CD4-positive, alpha-beta memory T cell (primary cell): Measurements from ENCODE around the gene USP6NL. TPM values are rescaled to one million over a fixed set of nuclear protein-coding genes. Genes with fewer than 3 reads are reported as not detected.

Source experiments
- CTCF ChIA-PET: fragments of 350-600 bp; sonication (Branson Sonifier 250); formaldehyde crosslinking; loops from one replicate; lab custom pipeline; 2021; ENCODE audit warnings: inconsistent platforms; ENCODE audit not compliant: partially characterized antibody; lab: Charles Lee
- POLR2A ChIA-PET: fragments of 350-600 bp; sonication (Branson Sonifier 250); formaldehyde crosslinking; loops from one replicate; lab custom pipeline; 2021; ENCODE audit not compliant: partially characterized antibody; lab: Charles Lee
- DNase-seq, 5 donors: peaks; one replicate each; pipeline versions ENCODE4 v3.0.0 to v3.0.0-alpha.2; 2020 to 2022; ENCODE audit warnings: mixed read lengths in 1 of 5
- H3K27ac ChIP-seq: one replicate; pipeline ENCODE4 v1.7.0; 2013; ENCODE audit warnings: low read depth, low read length
- H3K27me3 ChIP-seq: 2 replicates; pipeline ENCODE4 v1.7.0; 2013; ENCODE audit warnings: mild to moderate bottlenecking, low read length, moderate library complexity; ENCODE audit not compliant: insufficient read depth
- H3K36me3 ChIP-seq: 2 replicates; pipeline ENCODE4 v1.7.0; 2013; ENCODE audit warnings: mild to moderate bottlenecking, low read length, moderate library complexity; ENCODE audit not compliant: insufficient read depth
- H3K4me1 ChIP-seq: 2 replicates; pipeline ENCODE4 v1.7.0; 2013; ENCODE audit warnings: mild to moderate bottlenecking, low read length, moderate library complexity; ENCODE audit not compliant: insufficient read depth
- H3K4me3 ChIP-seq, 2 donors: one replicate each; pipeline ENCODE4 v1.7.0; 2013; ENCODE audit warnings: low read length in 2 of 2, mild to moderate bottlenecking in 1 of 2
- H3K9me3 ChIP-seq, 2 donors: one replicate each; pipeline ENCODE4 v1.7.0; 2013; ENCODE audit warnings: low read length in 2 of 2, control low read depth in 1 of 2; ENCODE audit not compliant: control insufficient read depth in 1 of 2
- H3K27ac Mint-ChIP-seq, 7 donors: one replicate each; pipeline ENCODE4 v1.8.0; 2020 to 2021; ENCODE audit warnings: mixed read lengths in 7 of 7, mild to moderate bottlenecking in 6 of 7, inconsistent platforms in 3 of 7, moderate library complexity in 3 of 7
- H3K27me3 Mint-ChIP-seq, 2 donors: one replicate each; pipeline ENCODE4 v1.8.0; 2020 to 2021; ENCODE audit warnings: mixed read lengths in 2 of 2
- H3K36me3 Mint-ChIP-seq, 2 donors: one replicate each; pipeline ENCODE4 v1.8.0; 2020 to 2021; ENCODE audit warnings: mixed read lengths in 2 of 2, inconsistent platforms in 1 of 2, mild to moderate bottlenecking in 1 of 2
- H3K4me1 Mint-ChIP-seq, 4 donors: one replicate each; pipeline ENCODE4 v1.8.0; 2020 to 2021; ENCODE audit warnings: mixed read lengths in 4 of 4, mild to moderate bottlenecking in 1 of 4
- H3K4me3 Mint-ChIP-seq, 8 donors: one replicate each; pipeline ENCODE4 v1.8.0; 2020 to 2021; ENCODE audit warnings: mixed read lengths in 8 of 8, mild to moderate bottlenecking in 7 of 8, moderate library complexity in 6 of 8, inconsistent platforms in 3 of 8
- H3K9me3 Mint-ChIP-seq, 8 donors: one replicate each; pipeline ENCODE4 v1.8.0; 2020 to 2021; ENCODE audit warnings: mixed read lengths in 8 of 8, mild to moderate bottlenecking in 5 of 8, inconsistent platforms in 3 of 8, moderate library complexity in 1 of 8
- intact Hi-C: fragments of 100-400 bp; cut with micrococcal nuclease; formaldehyde crosslinking; loops from one replicate; pipeline ENCODE4 v1.15.1; 2023
- polyA plus RNA-seq, 2 donors: library from polyadenylated mRNA; unstranded; fragments of 300-500 nt; fragmentation: Illumina TruSeq; gene quantifications; one replicate each; pipeline ENCODE4 v1.2.3, GENCODE V29; 2021
- total RNA-seq, 2 experiments: library from RNA; stranded (reverse); gene quantifications; one replicate each; pipeline ENCODE4 v1.2.3, GENCODE V29; 2021

USP6NL gene
- total and polyA plus RNA-seq, 4 experiments from 2014 or later, result 2.2 to 4.8 (median 3.3) TPM

DNA sequence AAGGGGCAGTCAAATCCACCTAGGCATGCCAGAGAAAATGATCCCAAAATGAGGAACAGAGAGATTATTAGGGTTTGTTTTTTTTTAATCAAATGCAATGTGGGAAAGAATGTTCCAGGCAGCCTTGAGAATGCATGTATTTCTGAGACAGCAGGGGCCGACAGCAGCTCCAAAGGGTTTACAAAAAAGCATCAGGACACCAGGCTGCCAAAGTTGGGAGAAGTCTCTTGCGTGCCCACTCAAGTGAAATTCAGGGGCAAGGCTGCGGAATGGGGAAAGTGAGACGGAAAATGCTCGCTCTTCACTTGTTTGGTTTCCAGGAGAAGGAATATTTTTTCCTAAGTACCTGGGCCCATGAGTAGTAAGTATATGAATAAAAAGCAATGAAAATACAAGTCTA, 101.2 kb downstream of the USP6NL start:
- no peaks in the 10 kb centered on the region for H3K9me3 Mint-ChIP-seq
- Histone ChIP-seq H3K36me3 (no peaks in the 10 kb centered on the region), H3K9me3 (no peaks in the 10 kb centered on the region), H3K27me3 (no peaks in the 10 kb centered on the region), H3K27ac (no peak overlapping the region), H3K4me3 (no peak overlapping the region), H3K4me1 (no peaks in the 10 kb centered on the region)
- peaks cover 0 to 2% of the 10 kb centered on the region in 2 donors for H3K27me3 Mint-ChIP-seq
- intact Hi-C loops, result no loop called here
- no peaks in the 10 kb centered on the region for H3K36me3 Mint-ChIP-seq
- no peak for DNase-seq
- peaks cover 0 to under 1% (median under 1%) of the 10 kb centered on the region in 4 donors for H3K4me1 Mint-ChIP-seq
- no peak overlapping the region for H3K27ac Mint-ChIP-seq
- POLR2A ChIA-PET, result no interaction called here
- CTCF ChIA-PET, result no interaction called here
- H3K4me3 Mint-ChIP-seq, result no peak overlapping the region

GRCh38 chr10:11509036-11509435, 102.4 kb downstream of the USP6NL start:
- ChIA-PET POLR2A (no interaction called here), CTCF (interaction anchor here (0.6 to 1.5 kb wide), 2 partner anchors 246 to 249 kb away, joined by 4 to 5 read pairs; no protein-coding TSS in a partner anchor)
- H3K27me3 ChIP-seq, result no peaks in the 10 kb centered on the region

DNA sequence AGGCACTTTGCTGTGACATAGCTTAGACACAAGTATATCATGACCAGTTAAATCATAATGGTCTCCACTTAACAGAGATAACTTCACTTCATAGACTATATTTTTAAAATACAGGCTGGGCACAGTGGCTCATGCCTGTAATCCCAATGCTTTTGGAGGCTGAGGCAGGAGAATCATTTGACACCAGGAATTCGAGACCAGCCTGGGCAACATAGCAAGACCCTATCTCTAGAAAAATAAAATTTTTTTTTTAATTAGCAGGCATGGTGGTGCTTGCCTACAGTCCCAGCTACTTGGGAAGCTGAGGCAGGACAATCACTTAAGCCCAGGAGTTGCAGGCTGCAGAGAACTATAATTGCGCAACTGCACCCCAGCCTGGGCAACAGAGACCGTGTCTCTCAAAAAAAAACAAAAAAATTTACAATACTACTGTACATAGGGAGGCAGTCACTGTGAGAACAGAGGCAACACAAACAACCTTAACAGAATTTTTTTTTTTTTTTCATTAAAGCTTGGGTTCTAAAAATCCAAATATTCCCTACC, 105.1 kb downstream of the USP6NL start:
- no peaks in the 10 kb centered on the region for H3K4me1 Mint-ChIP-seq
- H3K4me3 ChIP-seq, result no peak overlapping the region
- intact Hi-C loops, result no loop called here
- DNase-seq, result no peak
- no peaks in the 10 kb centered on the region for H3K36me3 Mint-ChIP-seq
- H3K27ac ChIP-seq, result no peak overlapping the region
- H3K4me3 Mint-ChIP-seq, result no peak overlapping the region
- no peaks in the 10 kb centered on the region for H3K27me3 Mint-ChIP-seq
- H3K27ac Mint-ChIP-seq, result no peak overlapping the region
- H3K9me3 ChIP-seq, result no peaks in the 10 kb centered on the region
- H3K27me3 ChIP-seq, result no peaks in the 10 kb centered on the region
- CTCF ChIA-PET, result no interaction called here
- no peaks in the 10 kb centered on the region for H3K4me1 ChIP-seq
- no peaks in the 10 kb centered on the region for H3K9me3 Mint-ChIP-seq
- no peaks in the 10 kb centered on the region for H3K36me3 ChIP-seq
- POLR2A ChIA-PET, result no interaction called here

More at GRCh38 chr10:11509036-11509435, 102.4 kb downstream of the USP6NL start:
- H3K27me3 Mint-ChIP-seq, result no peaks in the 10 kb centered on the region
- H3K27ac Mint-ChIP-seq, result no peak overlapping the region
- intact Hi-C loops, result no loop called here
- Histone ChIP-seq H3K9me3 (no peaks in the 10 kb centered on the region), H3K4me1 (no peaks in the 10 kb centered on the region), H3K27ac (no peak overlapping the region), H3K4me3 (no peak overlapping the region), H3K36me3 (no peaks in the 10 kb centered on the region)
- no peak for DNase-seq
- H3K9me3 Mint-ChIP-seq, result no peaks in the 10 kb centered on the region
- H3K4me1 Mint-ChIP-seq, result no peaks in the 10 kb centered on the region
- no peak overlapping the region for H3K4me3 Mint-ChIP-seq
- H3K36me3 Mint-ChIP-seq, result no peaks in the 10 kb centered on the region

DNA sequence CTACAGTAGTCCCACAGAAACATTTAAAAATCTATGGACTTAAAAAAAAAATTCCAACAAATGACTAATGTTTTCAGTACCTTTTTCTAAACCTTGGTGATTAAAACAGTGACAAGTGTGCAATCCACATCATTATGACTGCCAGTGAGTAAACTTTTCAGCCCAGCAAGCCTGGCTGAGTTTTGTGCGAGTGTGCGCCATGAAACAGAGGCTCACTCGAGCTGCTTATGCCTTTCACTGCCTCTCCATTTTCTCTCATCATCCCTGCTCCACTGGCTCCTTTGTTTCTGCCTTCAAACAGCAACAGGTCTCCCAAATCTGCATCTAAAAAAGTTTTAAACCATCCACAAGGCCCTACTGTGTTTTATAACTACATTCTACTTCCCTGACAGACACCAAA, 105.8 kb downstream of the USP6NL start:
- Mint-ChIP-seq H3K36me3 (no peaks in the 10 kb centered on the region), H3K27ac (no peak overlapping the region), H3K27me3 (no peaks in the 10 kb centered on the region), H3K4me1 (no peaks in the 10 kb centered on the region), H3K9me3 (no peaks in the 10 kb centered on the region), H3K4me3 (no peak overlapping the region)
- Histone ChIP-seq H3K36me3 (no peaks in the 10 kb centered on the region), H3K27ac (no peak overlapping the region), H3K4me1 (no peaks in the 10 kb centered on the region), H3K9me3 (no peaks in the 10 kb centered on the region), H3K4me3 (no peak overlapping the region), H3K27me3 (no peaks in the 10 kb centered on the region)
- ChIA-PET CTCF (interaction anchor here (1.0 to 1.2 kb wide), 2 partner anchors 10 to 315 kb away, joined by 3 read pairs; no protein-coding TSS in a partner anchor), POLR2A (no interaction called here)
- intact Hi-C loops, result no loop called here
- no peak for DNase-seq

GRCh38 chr10:11504566-11505285, 106.7 kb downstream of the USP6NL start:
- H3K4me1 ChIP-seq, result no peaks in the 10 kb centered on the region
- no peak for DNase-seq
- Mint-ChIP-seq H3K4me1 (no peaks in the 10 kb centered on the region), H3K9me3 (no peaks in the 10 kb centered on the region), H3K36me3 (no peaks in the 10 kb centered on the region), H3K27ac (no peak overlapping the region), H3K27me3 (no peaks in the 10 kb centered on the region), H3K4me3 (no peak overlapping the region)
- no peaks in the 10 kb centered on the region for H3K36me3 ChIP-seq
- ChIA-PET POLR2A (no interaction called here), CTCF (interaction anchor here (0.9 to 2.2 kb wide), 4 partner anchors 10 to 316 kb away, joined by 3 to 8 read pairs (median 4); no protein-coding TSS in a partner anchor)
- no peak overlapping the region for H3K27ac ChIP-seq
- intact Hi-C loops, result no loop called here
- no peaks in the 10 kb centered on the region for H3K27me3 ChIP-seq
- H3K4me3 ChIP-seq, result no peak overlapping the region
- H3K9me3 ChIP-seq, result no peaks in the 10 kb centered on the region

DNA sequence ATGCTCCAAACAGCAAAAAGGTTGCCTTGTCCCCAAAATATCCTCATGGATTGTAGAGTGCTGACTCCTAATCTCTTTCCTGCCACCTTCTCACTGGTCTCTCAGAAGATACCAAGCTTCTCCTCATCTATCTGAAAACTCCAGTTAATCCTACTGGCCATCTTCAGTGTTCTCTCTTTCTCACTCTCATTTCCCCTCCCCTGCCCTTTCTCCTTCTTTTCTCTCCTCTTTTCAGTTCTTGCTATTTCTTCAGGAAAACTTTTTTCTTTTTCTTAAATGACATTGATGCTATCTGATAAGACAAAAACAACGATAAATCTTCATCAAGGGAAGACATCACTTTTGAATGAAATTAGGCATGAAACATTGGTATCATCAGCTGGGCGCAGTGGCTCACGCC, 109.8 kb downstream of the USP6NL start:
- Mint-ChIP-seq H3K4me3 (no peak overlapping the region), H3K27ac (no peak overlapping the region), H3K9me3 (no peaks in the 10 kb centered on the region), H3K27me3 (no peaks in the 10 kb centered on the region), H3K36me3 (no peaks in the 10 kb centered on the region), H3K4me1 (no peaks in the 10 kb centered on the region)
- Histone ChIP-seq H3K27ac (no peak overlapping the region), H3K4me1 (no peaks in the 10 kb centered on the region), H3K36me3 (no peaks in the 10 kb centered on the region), H3K4me3 (no peak overlapping the region), H3K9me3 (no peaks in the 10 kb centered on the region), H3K27me3 (no peaks in the 10 kb centered on the region)
- no peak for DNase-seq
- POLR2A ChIA-PET, result no interaction called here
- intact Hi-C loops, result no loop called here
- CTCF ChIA-PET, result no interaction called here

DNA sequence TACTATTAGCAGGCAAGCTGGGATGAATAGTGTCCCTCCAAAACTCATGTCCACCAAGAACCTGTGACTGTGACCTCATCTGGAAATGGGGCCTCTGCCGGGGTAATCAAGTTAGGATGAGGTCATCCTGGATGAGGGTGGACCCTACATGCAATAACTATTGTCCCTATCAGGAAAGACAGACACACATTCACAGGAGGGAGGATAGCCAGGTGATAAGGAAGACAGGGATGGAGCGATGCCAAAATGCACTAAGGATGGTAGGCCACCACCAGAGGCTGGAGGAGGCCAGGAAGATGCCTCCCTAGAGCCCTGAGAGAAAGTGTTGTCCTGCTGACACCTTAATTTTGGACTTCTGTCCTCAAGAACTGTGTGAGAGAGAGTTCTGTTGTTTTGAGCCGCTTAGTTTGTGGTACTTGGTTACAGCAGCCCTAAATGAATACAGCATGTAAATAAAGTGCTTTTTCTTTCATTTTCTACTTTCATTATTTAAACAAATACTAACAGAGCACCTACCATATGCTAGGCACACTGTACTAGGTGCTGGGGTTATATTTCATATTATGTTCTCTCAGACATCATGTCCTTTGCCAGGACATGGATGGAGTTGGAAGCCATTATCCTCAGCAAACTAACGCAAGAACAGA, 111.9 kb downstream of the USP6NL start:
- Histone ChIP-seq H3K27ac (no peak overlapping the region), H3K36me3 (no peaks in the 10 kb centered on the region), H3K9me3 (no peaks in the 10 kb centered on the region), H3K4me3 (no peak overlapping the region), H3K27me3 (no peaks in the 10 kb centered on the region), H3K4me1 (no peaks in the 10 kb centered on the region)
- CTCF ChIA-PET, result no interaction called here
- Mint-ChIP-seq H3K4me3 (no peak overlapping the region), H3K9me3 (no peaks in the 10 kb centered on the region), H3K27me3 (no peaks in the 10 kb centered on the region), H3K4me1 (no peaks in the 10 kb centered on the region), H3K27ac (no peak overlapping the region), H3K36me3 (peaks cover 0 to under 1% of the 10 kb centered on the region in 2 donors)
- POLR2A ChIA-PET, result no interaction called here
- intact Hi-C loops, result no loop called here
- no peak for DNase-seq
